DMS153 (cell line): ENCODE measurements around the gene SMYD5.
"Not testable (repeated sequence)": the region's sequence is repeated elsewhere in the genome, so short reads cannot be mapped to it uniquely, and the experiment has no call there.

Experiments used
- DNase-seq: peaks from one replicate; lab custom pipeline; 2025; lab: John Stamatoyannopoulos, UW

The SMYD5 gene

DNA sequence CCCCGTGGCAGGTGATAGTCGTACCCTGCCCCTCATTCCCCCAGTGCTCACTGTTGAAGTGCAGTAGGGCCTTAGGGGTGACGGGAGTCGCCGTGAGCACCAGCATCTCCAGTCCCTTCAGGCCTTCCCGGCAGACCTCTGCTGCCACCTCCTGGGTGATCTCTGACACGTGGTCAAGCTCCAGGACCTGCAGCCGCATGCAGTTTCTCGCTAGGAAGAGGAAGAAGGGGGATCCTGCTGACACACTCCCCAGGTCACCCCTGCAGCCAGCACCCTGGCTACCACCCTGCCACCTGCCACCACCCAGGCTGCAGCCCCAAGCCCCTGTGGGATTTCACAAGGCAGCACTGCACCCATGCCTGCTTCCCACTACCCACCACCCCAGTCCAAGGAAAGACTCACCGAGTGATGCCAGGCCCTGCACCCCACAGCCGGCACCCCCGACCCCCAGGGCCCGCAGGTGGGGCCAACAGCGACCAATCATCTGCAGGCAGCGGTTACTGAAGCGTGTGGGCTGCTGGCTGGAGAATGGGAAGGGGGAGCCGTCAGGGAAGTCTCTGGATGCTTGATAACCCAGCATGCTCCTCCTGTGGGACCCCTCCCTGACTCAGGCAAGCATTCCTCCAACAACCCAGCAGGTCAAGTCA is 46.4 kb downstream of the SMYD5 start:
- no peak for DNase-seq

DNA sequence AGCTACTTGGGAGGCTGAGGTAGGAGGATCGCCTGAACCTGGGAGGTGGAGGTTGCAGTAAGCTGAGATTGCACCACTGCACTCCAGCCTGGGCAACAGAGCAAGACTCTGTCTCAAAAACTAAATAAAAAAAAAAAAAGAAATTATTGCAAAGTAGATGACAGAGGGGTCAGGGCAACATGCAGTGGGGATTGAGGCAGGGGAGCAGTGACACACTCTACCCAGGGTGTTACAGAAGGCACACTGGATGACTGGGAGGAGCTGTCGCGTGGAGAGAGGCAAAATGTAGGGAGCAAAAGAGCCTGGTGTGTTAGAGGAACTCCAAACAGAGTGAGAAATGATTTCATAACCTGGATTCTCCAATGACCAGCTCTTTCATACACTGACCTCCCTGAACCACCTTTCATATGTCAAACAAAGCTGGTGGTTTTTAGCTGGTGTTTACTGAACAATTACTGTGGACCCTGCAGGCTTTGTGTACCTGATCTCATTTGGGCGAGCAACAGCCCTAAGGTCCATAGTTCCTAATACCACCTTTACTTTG is 48.1 kb downstream of the SMYD5 start:
- no peak for DNase-seq

DNA sequence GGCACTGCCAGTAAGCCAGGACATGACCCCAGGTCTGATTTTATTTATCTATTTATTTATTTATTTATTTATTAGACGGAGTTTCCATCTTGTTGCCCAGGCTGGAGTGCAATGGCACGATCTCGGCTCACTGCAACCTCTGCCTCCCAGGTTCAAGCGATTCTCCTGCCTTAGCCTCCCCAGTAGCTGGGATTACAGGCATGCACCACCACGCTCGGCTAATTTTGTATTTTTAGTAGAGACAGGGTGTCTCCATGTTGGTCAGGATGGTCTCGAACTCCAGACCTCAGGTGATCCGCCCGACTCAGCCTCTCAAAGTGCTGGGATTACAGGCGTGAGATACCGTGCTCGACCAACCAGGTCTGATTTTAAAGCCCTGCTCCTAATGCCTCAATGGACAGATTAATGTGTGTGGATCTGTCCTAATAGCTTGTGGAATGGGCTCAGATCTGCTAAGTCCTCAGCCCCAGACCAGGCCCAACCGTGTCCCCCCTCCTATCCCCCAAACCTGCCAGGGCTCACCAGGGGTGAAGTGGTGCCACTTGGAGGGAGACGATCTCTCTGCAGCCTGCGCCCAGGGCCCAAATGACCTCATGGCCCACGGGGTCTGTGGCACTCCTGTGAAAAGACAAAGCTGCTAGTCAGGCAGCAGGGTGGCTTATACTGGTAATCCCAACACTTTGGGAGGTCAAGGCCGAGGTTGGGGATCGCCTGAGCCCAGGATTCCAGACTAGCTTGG is 48.8 kb downstream of the SMYD5 start:
- DNase-seq: not testable (repeated sequence)

DNA sequence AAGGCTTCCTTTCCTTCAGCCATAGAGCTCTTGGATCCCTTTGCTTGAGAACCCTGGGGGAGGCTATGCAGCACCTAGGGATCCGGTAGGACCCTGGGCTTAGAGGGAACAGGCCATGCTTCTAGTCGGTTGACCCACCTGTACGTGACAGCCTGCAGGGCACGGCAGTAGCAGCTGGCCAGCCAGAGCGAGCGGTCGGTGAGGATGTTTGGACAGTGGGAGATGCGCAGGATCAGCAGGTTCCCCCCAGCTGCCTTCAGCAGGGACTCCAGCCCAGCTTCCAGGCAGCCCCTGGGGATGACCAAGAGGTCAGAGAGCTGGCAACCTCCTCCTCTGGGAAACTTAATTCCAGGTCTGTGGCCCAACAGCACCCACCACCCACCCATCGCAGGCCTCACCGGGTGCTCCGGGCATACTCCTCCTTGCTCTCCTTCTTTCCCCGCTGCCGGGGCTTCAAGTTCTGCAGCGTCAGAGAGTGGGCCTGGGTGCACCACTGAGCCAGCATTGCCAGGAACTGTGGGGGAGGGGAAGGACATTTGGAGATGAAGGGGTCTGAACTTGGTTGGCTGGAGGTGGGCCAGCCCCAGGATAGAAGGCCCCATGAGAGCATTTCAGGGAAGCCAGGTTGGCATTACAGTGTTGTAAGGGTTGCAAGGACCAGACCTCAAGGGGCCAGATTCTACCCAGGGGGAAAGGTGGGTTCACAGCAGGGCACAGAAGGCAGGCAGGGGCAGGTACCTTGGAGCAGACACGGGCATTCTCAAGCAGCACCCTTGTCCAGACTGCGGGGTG is 49.7 kb downstream of the SMYD5 start:
- DNase-seq: no peak

DNA sequence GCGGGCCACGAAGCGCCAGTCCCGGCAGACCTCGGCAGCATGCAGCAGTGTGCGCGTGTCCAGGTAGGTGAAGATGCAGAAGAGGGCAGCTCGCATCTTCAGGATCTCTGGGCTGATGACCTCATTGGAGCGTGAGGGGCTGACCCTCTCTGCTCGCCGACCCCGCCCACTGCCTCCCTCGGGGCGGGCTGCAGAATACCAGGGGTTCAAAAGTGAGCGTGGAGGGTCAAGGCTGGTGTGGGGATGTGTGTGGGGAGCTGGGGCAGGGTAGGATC is 50.2 kb downstream of the SMYD5 start:
- no peak for DNase-seq

DNA sequence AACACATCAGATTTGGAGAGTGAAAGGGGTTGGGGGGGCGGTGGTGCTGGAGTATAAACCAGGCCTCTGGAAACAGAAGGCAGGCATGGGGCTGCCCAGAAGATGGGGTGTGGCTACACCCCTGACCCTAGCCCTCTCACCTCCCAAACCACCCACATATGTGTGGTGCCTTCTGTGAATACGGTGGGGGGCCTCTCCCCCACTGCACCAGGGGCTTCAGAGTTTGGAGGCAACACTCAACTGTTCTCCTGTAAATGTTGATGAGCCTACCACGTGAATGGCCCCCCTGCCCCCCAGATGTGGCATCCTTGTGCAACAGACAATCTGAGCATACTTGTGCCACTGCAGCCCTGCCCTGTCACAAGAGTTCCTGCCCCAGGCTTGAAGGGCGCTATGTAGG is 50.7 kb downstream of the SMYD5 start:
- DNase-seq: no peak

DNA sequence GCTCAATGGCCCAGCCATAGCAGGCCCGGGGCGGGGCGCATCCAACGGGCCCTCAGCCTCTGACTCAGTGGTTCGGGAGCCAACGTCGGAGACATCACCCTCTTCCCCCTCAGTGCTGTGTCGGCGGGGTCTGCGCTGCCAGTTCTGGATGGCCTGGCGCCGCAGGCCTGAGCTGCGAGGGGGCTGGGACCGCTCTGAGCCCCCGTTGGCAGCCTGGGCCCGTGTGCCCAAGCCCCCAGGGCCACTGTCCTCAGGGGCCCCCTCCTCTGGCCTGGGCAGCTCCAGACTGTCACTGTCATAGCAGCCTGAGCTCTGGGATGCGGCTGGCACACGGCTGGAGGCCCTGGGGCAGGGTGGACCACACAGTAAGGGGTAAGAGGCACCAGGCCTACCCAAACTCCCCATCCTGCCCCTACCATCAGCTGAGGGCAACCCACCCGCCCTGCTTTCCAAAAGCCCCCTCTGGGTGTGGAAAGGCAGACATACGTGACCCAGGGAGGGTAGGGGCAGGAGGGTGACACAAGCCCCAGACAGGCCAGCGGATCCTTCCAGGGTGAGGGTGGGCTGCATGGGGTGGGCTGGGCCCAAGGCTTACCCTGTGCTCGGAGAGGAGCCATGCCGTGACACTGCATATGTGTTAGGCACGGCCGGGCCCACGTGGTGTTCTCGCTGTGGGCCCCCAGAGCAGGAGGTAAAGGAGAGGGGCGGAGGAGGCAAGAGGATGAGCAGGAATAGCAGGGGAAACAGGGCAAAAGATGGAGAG is 51.4 kb downstream of the SMYD5 start:
- no peak for DNase-seq

DNA sequence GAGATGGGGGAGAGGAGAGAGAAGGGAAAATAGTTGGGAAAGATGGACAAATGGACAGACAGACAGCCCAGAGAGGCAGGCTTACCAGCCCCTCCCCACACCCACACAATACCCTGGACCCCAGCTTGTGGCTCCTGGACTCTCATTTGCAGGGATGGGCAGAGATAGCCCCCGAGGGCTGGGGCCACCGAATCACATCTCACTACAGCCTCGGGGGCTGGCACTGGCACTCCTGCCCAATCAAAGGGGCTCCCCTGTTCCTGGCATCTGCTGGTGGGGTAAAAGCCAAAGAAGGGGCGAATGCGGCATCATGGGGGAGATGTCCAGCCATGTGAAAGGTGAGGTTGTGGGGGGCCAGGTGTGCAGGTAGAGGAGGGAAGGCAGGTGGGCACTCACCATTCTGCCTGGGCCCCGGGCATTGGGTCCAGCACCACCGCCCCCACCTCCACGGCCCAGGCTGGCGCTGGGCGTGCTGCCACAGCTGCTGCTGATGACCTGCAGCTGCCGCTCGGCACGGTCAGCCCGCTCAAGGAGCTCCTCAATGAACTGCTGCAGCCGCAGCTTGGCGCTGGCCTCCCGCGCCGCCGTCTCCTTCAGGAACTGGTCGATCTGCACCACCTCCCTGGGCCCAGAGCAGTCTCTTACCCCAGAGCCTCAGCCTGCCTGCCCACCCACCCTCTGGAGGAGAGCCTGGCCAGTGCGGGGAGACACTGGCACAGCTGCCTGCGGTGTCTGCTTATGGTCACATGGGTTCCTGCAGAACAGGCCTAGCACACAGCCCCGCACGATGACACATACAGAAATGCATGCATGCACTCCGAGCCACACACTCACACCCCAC is 52.2 kb downstream of the SMYD5 start:
- DNase-seq: no peak

DNA sequence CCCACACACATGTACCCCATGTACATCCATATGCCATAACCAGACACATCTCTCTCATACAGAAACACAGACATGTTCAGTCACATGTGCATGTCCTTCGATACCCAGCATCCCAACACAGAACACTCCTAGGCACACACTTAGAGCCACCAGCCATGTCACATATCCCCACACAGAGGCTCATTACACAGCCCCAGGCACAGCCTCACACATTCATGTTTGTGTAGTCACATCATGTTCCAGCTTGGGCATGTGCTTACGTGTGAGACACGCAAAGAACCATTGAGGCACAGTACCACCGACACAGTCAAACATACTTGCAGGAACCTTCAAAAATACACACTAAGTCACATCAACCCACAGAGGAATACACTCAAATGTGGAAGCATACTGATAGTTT is 53.0 kb downstream of the SMYD5 start:
- no peak for DNase-seq

DNA sequence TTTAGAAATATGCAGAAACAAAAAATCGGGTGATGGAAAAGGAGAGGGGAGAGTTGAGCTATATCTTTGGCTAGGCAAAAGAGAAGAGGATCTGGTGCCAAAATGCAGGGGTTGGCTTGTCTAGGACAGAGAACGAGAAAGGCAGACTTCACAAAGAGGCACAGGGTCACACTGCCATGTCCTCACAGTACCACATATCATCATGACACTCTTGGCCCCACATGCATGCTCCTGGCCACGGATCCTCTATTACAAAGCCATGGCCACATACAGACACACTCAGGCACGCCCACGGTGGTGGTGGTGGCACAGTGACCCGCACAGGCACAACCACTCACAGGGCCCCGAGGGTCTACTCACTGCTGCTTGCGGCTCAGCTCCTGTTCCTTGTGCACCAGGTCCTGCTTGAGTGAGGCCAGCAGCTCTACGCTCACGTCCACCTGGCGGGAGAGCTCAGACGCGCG is 54.4 kb downstream of the SMYD5 start:
- no peak for DNase-seq

DNA sequence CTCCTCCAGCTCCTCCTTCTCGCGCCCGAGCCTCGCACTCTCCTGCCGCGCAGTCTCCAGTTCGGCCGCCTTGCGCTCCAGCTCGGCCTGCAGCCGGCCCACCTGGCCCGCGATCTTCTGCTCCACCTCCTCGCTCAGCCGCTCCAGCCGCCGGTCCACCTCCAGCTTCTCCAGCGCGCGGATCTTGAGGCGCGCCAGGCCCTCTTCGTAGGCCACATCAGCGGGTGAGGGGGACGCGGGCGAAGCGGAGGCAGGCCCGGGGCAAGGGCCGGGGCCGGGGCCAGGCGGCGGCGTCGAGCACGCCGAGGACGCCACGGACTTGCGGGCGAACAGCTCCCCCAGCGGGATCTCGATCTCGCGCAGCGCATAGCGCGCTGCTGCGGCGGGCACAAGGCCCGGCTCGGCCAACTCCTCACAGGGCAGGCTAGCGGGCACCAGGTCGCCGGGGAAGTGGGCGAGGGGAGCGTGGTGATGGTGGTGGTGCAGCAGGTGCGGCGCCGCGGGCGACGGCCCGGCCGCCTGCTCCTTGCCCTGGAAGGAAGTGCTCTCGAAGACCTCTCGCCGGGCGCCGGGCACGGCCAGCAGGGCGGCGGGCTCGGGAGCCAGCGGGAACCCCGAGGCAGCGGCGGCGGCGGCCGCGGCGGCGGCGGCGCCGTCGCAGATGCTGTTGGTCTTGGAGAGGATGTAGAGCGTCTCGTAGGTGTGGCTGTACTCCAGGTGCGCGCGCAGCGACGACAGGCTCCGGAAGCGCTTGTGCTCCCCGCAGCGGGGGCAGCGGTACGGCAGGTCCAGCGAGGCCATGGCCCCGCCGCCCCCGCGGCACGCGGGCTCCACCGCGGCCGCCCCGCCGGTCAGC is 55.0 kb downstream of the SMYD5 start:
- peak; percentile 76 for DNase-seq

DNA sequence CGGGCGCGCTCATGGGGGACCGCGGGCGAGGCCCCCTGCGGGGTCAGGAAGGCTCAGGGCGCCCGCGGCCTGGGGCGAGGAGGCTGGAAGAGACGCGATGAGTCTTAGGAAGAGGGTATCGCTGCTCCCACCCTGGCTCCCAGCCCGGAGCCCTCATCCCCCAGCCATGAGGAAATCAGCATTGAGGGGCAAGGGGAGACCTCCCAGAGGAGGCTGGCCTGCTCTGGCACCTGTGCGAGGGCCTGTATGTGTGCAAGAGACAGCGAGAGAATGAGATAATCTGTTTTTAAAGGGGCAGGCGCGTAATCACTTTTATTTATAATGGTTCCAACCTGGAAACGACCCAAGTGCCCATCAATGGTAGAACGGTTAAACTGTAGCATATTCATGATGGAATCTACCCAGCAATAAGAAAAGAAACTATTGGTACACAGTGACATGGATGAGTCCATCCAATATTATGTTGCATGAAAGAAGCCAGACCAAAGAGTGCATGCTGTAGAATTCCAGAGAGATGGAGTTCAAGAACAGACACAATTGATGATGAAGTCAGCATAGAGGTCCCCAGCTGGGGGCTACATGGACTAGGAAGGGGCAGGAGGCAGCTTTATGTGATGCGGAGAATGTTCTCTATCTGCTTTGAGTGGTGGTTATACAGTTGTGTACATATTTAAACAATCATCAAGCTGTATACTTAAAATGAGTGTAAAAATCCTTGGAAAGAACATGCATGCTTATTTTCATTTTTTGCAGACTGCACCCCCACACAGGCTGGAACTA is 55.8 kb downstream of the SMYD5 start:
- no peak for DNase-seq

DNA sequence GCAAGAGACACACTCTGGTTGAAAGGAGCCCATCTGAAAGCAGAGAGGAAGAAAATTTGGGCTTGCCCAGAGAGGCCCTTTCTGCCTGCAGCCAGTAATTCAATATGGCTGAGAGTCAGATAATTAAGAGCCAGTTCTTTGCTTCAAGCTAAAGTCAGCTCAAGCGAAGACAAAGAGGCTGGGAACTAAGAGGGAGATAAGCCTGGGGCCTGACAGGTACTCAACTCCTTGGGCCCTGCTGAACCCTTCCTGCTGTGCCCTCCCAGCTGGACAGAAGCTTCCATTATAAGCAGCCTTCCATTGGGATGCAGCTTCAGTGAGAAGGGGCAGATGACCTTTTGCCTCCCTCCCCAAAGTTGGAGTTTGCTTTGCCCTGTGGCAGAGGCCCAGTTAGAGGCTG is 58.2 kb downstream of the SMYD5 start:
- DNase-seq: no peak
